GM12878 (cell line): ENCODE data around the gene LSM2.

ENCODE experiments used
- CEBPB ChIP-seq, 2 experiments: fragments of 150-350 bp in 1 of 2; IDR thresholded peaks; 2 replicates each; pipeline ENCODE4 v1.6.1; 2012 to 2014; ENCODE audit warnings: low read depth in 2 of 2, low read length in 2 of 2, borderline replicate concordance in 1 of 2, inconsistent platforms in 1 of 2
- CHD1 ChIP-seq: IDR thresholded peaks from 2 replicates; pipeline ENCODE4 v1.6.1; 2012; ENCODE audit warnings: low read depth, low read length, improper control_type of control experiment
- CHD4 ChIP-seq: fragments of 200-600 bp; sonication (generic); IDR thresholded peaks from 2 replicates; pipeline ENCODE4 v1.6.1; 2016; ENCODE audit warnings: mild to moderate bottlenecking
- ELK1 ChIP-seq: IDR thresholded peaks from 2 replicates; pipeline ENCODE4 v1.6.1; 2012; ENCODE audit warnings: low read depth, low read length, improper control_type of control experiment
- EZH2 ChIP-seq: IDR thresholded peaks from 2 replicates; pipeline ENCODE4 v1.6.1; 2012; ENCODE audit warnings: low read depth, mild to moderate bottlenecking, control low read depth, inconsistent platforms, low read length, borderline replicate concordance; ENCODE audit not compliant: control insufficient read depth
- HDAC2 ChIP-seq: fragments of 200-600 bp; sonication (generic); IDR thresholded peaks from 2 replicates; pipeline ENCODE4 v1.6.1; 2017
- POLR2AphosphoS5 ChIP-seq: IDR thresholded peaks from 2 replicates; pipeline ENCODE4 v1.6.1; 2011; ENCODE audit warnings: mild to moderate bottlenecking, low read length, inconsistent platforms
- REST ChIP-seq: IDR thresholded peaks from 2 replicates; pipeline ENCODE4 v1.6.1; 2012; ENCODE audit warnings: mild to moderate bottlenecking, low read depth, low read length
- SMC3 ChIP-seq: IDR thresholded peaks from 2 replicates; pipeline ENCODE4 v1.6.1; 2011; ENCODE audit warnings: low read length, improper control_type of control experiment, borderline replicate concordance
- SP1 ChIP-seq: IDR thresholded peaks from one replicate; pipeline ENCODE4 v1.6.1; 2011; ENCODE audit warnings: low read depth, low read length
- ZBTB33 ChIP-seq: fragments of 450-650 bp; IDR thresholded peaks from 2 replicates; pipeline ENCODE4 v1.6.1; 2017; ENCODE audit warnings: mild to moderate bottlenecking
- TF ChIP-seq, protein P1 (sequence below), 3 experiments: IDR thresholded peaks in 2 of 3; conservative IDR thresholded peaks in 1 of 3; 2 replicates each; pipeline ENCODE4 v1.5.1; 2011; ENCODE audit warnings: low read depth in 3 of 3, low read length in 3 of 3, mild to moderate bottlenecking in 3 of 3, control low read depth in 2 of 3, moderate library complexity in 2 of 3, inconsistent platforms in 1 of 3, mixed read lengths in 1 of 3; ENCODE audit not compliant: control insufficient read depth in 2 of 3, insufficient read depth in 1 of 3; ENCODE audit errors: extremely low read depth in 1 of 3

DNA sequence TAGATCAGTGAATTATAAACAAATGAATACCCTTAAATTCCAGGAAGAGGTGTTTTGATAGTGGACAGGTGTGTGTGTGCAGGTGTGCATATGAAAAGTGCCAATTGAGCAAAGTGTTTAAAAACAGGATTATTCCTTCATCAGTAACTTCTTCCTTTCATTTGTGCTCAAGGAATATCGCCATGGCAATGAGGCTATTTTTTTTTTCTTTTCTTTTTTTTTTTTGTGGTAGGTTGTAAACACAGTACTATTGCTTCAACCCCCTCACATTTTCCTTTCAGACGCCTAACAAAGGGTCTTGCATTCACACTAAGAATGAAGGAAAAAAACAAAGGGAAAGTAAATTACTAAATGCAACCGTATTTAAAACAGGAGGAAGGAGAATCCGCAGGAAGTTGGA is 18.8 kb upstream of the LSM2 start:
- TF ChIP-seq CEBPB (IDR thresholded peaks at IDR 0.05; ENCODE audit: borderline replicate concordance in 1 of 2, low read depth in 2 of 2, low read length in 2 of 2) (no peak), ELK1 (no peak), HDAC2 (no peak), SMC3 (no peak), POLR2AphosphoS5 (no peak), REST (no peak), SP1 (no peak), CHD4 (no peak), ZBTB33 (no peak), CHD1 (no peak), EZH2 (no peak)
- TF ChIP-seq, protein P1, sequence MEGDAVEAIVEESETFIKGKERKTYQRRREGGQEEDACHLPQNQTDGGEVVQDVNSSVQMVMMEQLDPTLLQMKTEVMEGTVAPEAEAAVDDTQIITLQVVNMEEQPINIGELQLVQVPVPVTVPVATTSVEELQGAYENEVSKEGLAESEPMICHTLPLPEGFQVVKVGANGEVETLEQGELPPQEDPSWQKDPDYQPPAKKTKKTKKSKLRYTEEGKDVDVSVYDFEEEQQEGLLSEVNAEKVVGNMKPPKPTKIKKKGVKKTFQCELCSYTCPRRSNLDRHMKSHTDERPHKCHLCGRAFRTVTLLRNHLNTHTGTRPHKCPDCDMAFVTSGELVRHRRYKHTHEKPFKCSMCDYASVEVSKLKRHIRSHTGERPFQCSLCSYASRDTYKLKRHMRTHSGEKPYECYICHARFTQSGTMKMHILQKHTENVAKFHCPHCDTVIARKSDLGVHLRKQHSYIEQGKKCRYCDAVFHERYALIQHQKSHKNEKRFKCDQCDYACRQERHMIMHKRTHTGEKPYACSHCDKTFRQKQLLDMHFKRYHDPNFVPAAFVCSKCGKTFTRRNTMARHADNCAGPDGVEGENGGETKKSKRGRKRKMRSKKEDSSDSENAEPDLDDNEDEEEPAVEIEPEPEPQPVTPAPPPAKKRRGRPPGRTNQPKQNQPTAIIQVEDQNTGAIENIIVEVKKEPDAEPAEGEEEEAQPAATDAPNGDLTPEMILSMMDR (IDR thresholded peaks at IDR 0.05 in 2 of 3, conservative IDR thresholded peaks at IDR 0.05 in 1 of 3; ENCODE audit: control insufficient read depth in 2 of 3, extremely low read depth in 1 of 3, insufficient read depth in 1 of 3, low read depth in 3 of 3, low read length in 3 of 3): no peak
